SK-N-MC (cell line): ENCODE measurements around the gene CYBA.

Experiments used
- DNase-seq: peaks from one replicate; pipeline ENCODE4 v3.0.0-alpha.2; 2011; ENCODE audit warnings: low read depth, low spot score
- H3K27ac ChIP-seq: fragments of 200-600 bp; sonication (generic); 2 replicates; pipeline ENCODE4 v1.5.1; 2016; ENCODE audit warnings: mixed run types
- H3K36me3 ChIP-seq: fragments of 200-600 bp; sonication (generic); 2 replicates; pipeline ENCODE4 v1.6.1; 2017; ENCODE audit warnings: antibody characterized with exemption, low read length, mixed read lengths; ENCODE audit not compliant: insufficient read depth
- H3K4me3 ChIP-seq: fragments of 200-600 bp; sonication (generic); 2 replicates; pipeline ENCODE4 v1.5.1; 2016
- H3K9ac ChIP-seq: fragments of 200-600 bp; sonication (generic); 2 replicates; pipeline ENCODE4 v1.8.0; 2017; ENCODE audit warnings: mixed run types, mixed read lengths; ENCODE audit not compliant: insufficient read length
- H3K9me3 ChIP-seq: fragments of 200-600 bp; sonication (generic); 2 replicates; pipeline ENCODE4 v1.6.1; 2017; ENCODE audit warnings: low read depth, mild to moderate bottlenecking, antibody characterized with exemption, low read length, moderate library complexity, mixed read lengths
- EZH2 ChIP-seq: fragments of 200-600 bp; sonication (generic); IDR thresholded peaks from one replicate; pipeline ENCODE4 v1.6.1; 2017; ENCODE audit warnings: antibody characterized with exemption
- FOXP2 ChIP-seq: optimal IDR thresholded peaks from 2 replicates; pipeline ENCODE3; 2011; ENCODE audit warnings: mild to moderate bottlenecking, moderate library complexity; ENCODE audit not compliant: insufficient read depth; ENCODE audit errors: extremely low read length, control extremely low read depth
- POLR2AphosphoS5 ChIP-seq: IDR thresholded peaks from 2 replicates; pipeline ENCODE4 v1.6.1; 2012; ENCODE audit warnings: mild to moderate bottlenecking, low read depth, low read length, borderline replicate concordance

Gene CYBA

GRCh38 chr16:88694221-88695087, 43.6 kb upstream of the CYBA start:
- TF ChIP-seq POLR2AphosphoS5: no peak
- TF ChIP-seq EZH2: no peak
- TF ChIP-seq FOXP2: no peak
- Histone ChIP-seq H3K9me3 (no peaks in the 10 kb centered on the region), H3K9ac (no peak overlapping the region), H3K36me3 (no peaks in the 10 kb centered on the region), H3K27ac (no peak overlapping the region), H3K4me3 (no peak overlapping the region)
- no peak for DNase-seq

- TF ChIP-seq POLR2AphosphoS5 (no peak), EZH2 (no peak), FOXP2 (no peak)
- Histone ChIP-seq H3K27ac (no peak overlapping the region), H3K4me3 (no peak overlapping the region), H3K36me3 (no peaks in the 10 kb centered on the region), H3K9ac (no peak overlapping the region), H3K9me3 (no peaks in the 10 kb centered on the region)
- DNase-seq: no peak
Observed at GRCh38 chr16:88693420-88694177, 42.7 kb upstream of the CYBA start.

GRCh38 chr16:88692861-88693260, 42.0 kb upstream of the CYBA start:
- no peaks in the 10 kb centered on the region for H3K36me3 ChIP-seq
- H3K9me3 ChIP-seq: no peaks in the 10 kb centered on the region
- H3K4me3 ChIP-seq: no peak overlapping the region
- DNase-seq: no peak
- no peak for TF ChIP-seq FOXP2
- TF ChIP-seq EZH2: no peak
- no peak for TF ChIP-seq POLR2AphosphoS5
- no peak overlapping the region for H3K9ac ChIP-seq
- no peak overlapping the region for H3K27ac ChIP-seq

- Histone ChIP-seq H3K9ac (no peak overlapping the region), H3K9me3 (no peaks in the 10 kb centered on the region), H3K36me3 (no peaks in the 10 kb centered on the region), H3K27ac (no peak overlapping the region), H3K4me3 (no peak overlapping the region)
- DNase-seq: no peak
- TF ChIP-seq EZH2: no peak
- no peak for TF ChIP-seq POLR2AphosphoS5
- no peak for TF ChIP-seq FOXP2
Observed at GRCh38 chr16:88691924-88692560, 41.2 kb upstream of the CYBA start.

- Histone ChIP-seq H3K27ac (no peak overlapping the region), H3K9ac (no peak overlapping the region), H3K36me3 (no peaks in the 10 kb centered on the region), H3K4me3 (no peak overlapping the region), H3K9me3 (no peaks in the 10 kb centered on the region)
- DNase-seq: no peak
- TF ChIP-seq FOXP2 (no peak), POLR2AphosphoS5 (no peak), EZH2 (no peak)
Observed at GRCh38 chr16:88691129-88691813, 40.4 kb upstream of the CYBA start.

GRCh38 chr16:88690341-88691128, 39.7 kb upstream of the CYBA start:
- no peak overlapping the region for H3K4me3 ChIP-seq
- TF ChIP-seq POLR2AphosphoS5: no peak
- no peak for TF ChIP-seq EZH2
- no peak for TF ChIP-seq FOXP2

GRCh38 chr16:88688013-88688778, 37.3 kb upstream of the CYBA start:
- H3K9ac ChIP-seq: no peak overlapping the region
- TF ChIP-seq FOXP2 (no peak), EZH2 (no peak), POLR2AphosphoS5 (no peak)
- H3K4me3 ChIP-seq: no peak overlapping the region
- DNase-seq: no peak
- H3K36me3 ChIP-seq: no peaks in the 10 kb centered on the region
- H3K9me3 ChIP-seq: no peaks in the 10 kb centered on the region
- no peak overlapping the region for H3K27ac ChIP-seq

More at GRCh38 chr16:88690341-88691128, 39.7 kb upstream of the CYBA start:
- H3K27ac ChIP-seq: no peak overlapping the region
- DNase-seq: no peak
- no peaks in the 10 kb centered on the region for H3K9me3 ChIP-seq
- H3K36me3 ChIP-seq: no peaks in the 10 kb centered on the region
- H3K9ac ChIP-seq: no peak overlapping the region
